HepG2 (cell line): Measurements from ENCODE around the gene FAM124B. TPM values are rescaled to one million over a fixed set of nuclear protein-coding genes. Genes with fewer than 3 reads are reported as not detected.
"Not testable (repeated sequence)": the region's sequence is repeated elsewhere in the genome, so short reads cannot be mapped to it uniquely, and the experiment has no call there.

Experiments
- ATAC-seq: fragments of 200-7000 bp; cut with Tn5 transposase; 3 replicates; pipeline ENCODE4 v1.9.1; 2020; ENCODE audit warnings: mild to moderate bottlenecking, moderate library complexity
- BruUV-seq: library from RNA; stranded (reverse); fragments of 400-500 nt; replicated peaks from 2 replicates; lab custom pipeline; 2021; lab: Mats Ljungman, UMichigan
- CTCF ChIA-PET: fragments of 300-600 bp; formaldehyde crosslinking; extraction: SDS; loops from one replicate; lab custom pipeline; 2021; ENCODE audit warnings: low total read pairs, inconsistent platforms, low intra/inter-chr PET ratio; lab: Yijun Ruan, JAX
- POLR2A ChIA-PET: fragments of 350-600 bp; sonication (Branson Sonifier 250); formaldehyde crosslinking; loops from one replicate; lab custom pipeline; 2020; ENCODE audit warnings: antibody characterized with exemption, inconsistent platforms; lab: Yijun Ruan, JAX
- DNase-seq: peaks from one replicate; pipeline ENCODE4 v3.0.0-alpha.2; 2015; ENCODE audit warnings: low spot score
- FAIRE-seq: peaks from 3 replicates; lab custom pipeline; 2011; peaks lifted over from hg19 to GRCh38; lab: Jason Lieb, UNC
- H2AFZ ChIP-seq: one replicate; pipeline ENCODE4 v1.6.1; 2011; ENCODE audit warnings: low read length, inconsistent platforms
- H3K27ac ChIP-seq: fragments of 300-600 bp; 3 replicates; pipeline ENCODE4 v1.8.0; 2011; ENCODE audit warnings: mixed run types, mild to moderate bottlenecking, mixed read lengths, low read length, inconsistent platforms; ENCODE audit not compliant: insufficient read depth; ENCODE audit errors: extremely low read length
- H3K27me3 ChIP-seq, 2 experiments: fragments of 200-600 bp in 1 of 2; 2 replicates in 1 of 2; 3 replicates in 1 of 2; pipeline versions ENCODE4 v1.6.0 to v1.8.0; 2011; ENCODE audit warnings: low read length in 2 of 2, mild to moderate bottlenecking in 2 of 2, moderate library complexity in 2 of 2, inconsistent platforms in 1 of 2; ENCODE audit not compliant: insufficient read depth in 2 of 2, control insufficient read depth in 1 of 2
- H3K36me3 ChIP-seq, 2 experiments: fragments of 200-600 bp in 1 of 2; replicated peaks in 1 of 2; 2 replicates in 1 of 2; 3 replicates in 1 of 2; pipeline versions ENCODE4 v1.5.1 to v1.8.0; 2011; ENCODE audit warnings: low read length in 2 of 2, inconsistent platforms in 1 of 2; ENCODE audit not compliant: insufficient read depth in 2 of 2, control insufficient read depth in 1 of 2
- H3K4me1 ChIP-seq: 2 replicates; pipeline ENCODE4 v1.5.1; 2012; ENCODE audit warnings: low read length, inconsistent platforms; ENCODE audit not compliant: insufficient read depth
- H3K4me2 ChIP-seq: 2 replicates; pipeline ENCODE4 v1.6.0; 2011; ENCODE audit warnings: low read depth, low read length, inconsistent platforms
- H3K4me3 ChIP-seq, 3 experiments: fragments of 200-600 bp in 1 of 3; sonication (generic), shearing (Covaris generic) in 1 of 3; replicated peaks in 1 of 3; 2 replicates each; pipeline ENCODE4 v1.5.1; 2011 to 2016; ENCODE audit warnings: low read length in 3 of 3, inconsistent platforms in 2 of 3, low read depth in 2 of 3, mild to moderate bottlenecking in 2 of 3, control low read depth in 1 of 3, mixed read lengths in 1 of 3; ENCODE audit not compliant: insufficient read depth in 1 of 3
- H3K79me2 ChIP-seq: one replicate; pipeline ENCODE4 v1.6.1; 2011; ENCODE audit warnings: low read length, inconsistent platforms; ENCODE audit not compliant: insufficient read depth
- H3K9ac ChIP-seq: 2 replicates; pipeline ENCODE4 v1.6.0; 2011; ENCODE audit warnings: mild to moderate bottlenecking, low read depth, low read length, inconsistent platforms; ENCODE audit not compliant: insufficient read depth
- H3K9me3 ChIP-seq: 2 replicates; pipeline ENCODE4 v1.5.1; 2012; ENCODE audit warnings: mild to moderate bottlenecking, low read length
- H4K20me1 ChIP-seq: 2 replicates; pipeline ENCODE4 v1.6.0; 2011; ENCODE audit warnings: inconsistent platforms, mild to moderate bottlenecking, low read length, moderate library complexity; ENCODE audit not compliant: insufficient read depth
- ELF4 ChIP-seq: sonication (generic); formaldehyde crosslinking; IDR thresholded peaks from 2 replicates; pipeline ENCODE4 v1.5.0; 2020; ENCODE audit warnings: missing genetic modification reagents, mild to moderate bottlenecking, moderate library complexity, borderline replicate concordance
- IRF2 ChIP-seq: IDR thresholded peaks from 2 replicates; pipeline ENCODE4 v1.6.1; 2018; ENCODE audit warnings: missing genetic modification reagents, missing compliant biosample characterization
- NFIC ChIP-seq: IDR thresholded peaks from 2 replicates; pipeline ENCODE4 v1.6.1; 2012; ENCODE audit warnings: mild to moderate bottlenecking, low read length, inconsistent platforms
- PHF20 ChIP-seq: sonication (generic); formaldehyde crosslinking; IDR thresholded peaks from 2 replicates; pipeline ENCODE4 v1.5.0; 2020; ENCODE audit warnings: mild to moderate bottlenecking, missing genetic modification reagents
- PPARG ChIP-seq: conservative IDR thresholded peaks from 2 replicates; pipeline ENCODE4 v1.6.1; 2016; ENCODE audit warnings: missing biosample characterization, missing genetic modification reagents
- SMYD3 ChIP-seq: sonication (generic); formaldehyde crosslinking; IDR thresholded peaks from 2 replicates; pipeline ENCODE4 v1.8.1; 2023; ENCODE audit warnings: mild to moderate bottlenecking, missing genetic modification reagents
- ZNF335 ChIP-seq: sonication (generic); formaldehyde crosslinking; IDR thresholded peaks from 2 replicates; pipeline ENCODE4 v1.4.0; 2020; ENCODE audit warnings: missing genetic modification reagents
- ZNF414 ChIP-seq: sonication (generic); formaldehyde crosslinking; IDR thresholded peaks from 2 replicates; pipeline ENCODE4 v1.5.0; 2020; ENCODE audit warnings: missing genetic modification reagents
- ZNF501 ChIP-seq: sonication (generic); formaldehyde crosslinking; IDR thresholded peaks from 2 replicates; pipeline ENCODE4 v1.5.1; 2020; ENCODE audit warnings: mild to moderate bottlenecking, moderate library complexity, missing genetic modification reagents
- ZNF609 ChIP-seq: sonication (generic); formaldehyde crosslinking; IDR thresholded peaks from 2 replicates; pipeline ENCODE4 v1.4.0; 2020; ENCODE audit warnings: mild to moderate bottlenecking, missing genetic modification reagents, borderline replicate concordance
- ZNF703 ChIP-seq: sonication (generic); formaldehyde crosslinking; IDR thresholded peaks from 2 replicates; pipeline ENCODE4 v1.5.1; 2020; ENCODE audit warnings: missing genetic modification reagents, mild to moderate bottlenecking, moderate library complexity, borderline replicate concordance
- WGBS: methylation state at CpG from one replicate; pipeline ENCODE4 v1.1.6; 2017; ENCODE audit warnings: low lambda C conversion rate; 5-methylcytosine and 5-hydroxymethylcytosine counted together
- in situ Hi-C: cut with HindIII; loops from 2 replicates; pipeline ENCODE4 v1.10.0; 2017; ENCODE audit warnings: low pct_unique_long_range_greater_than_20kb; ENCODE audit not compliant: extremely low pct_ligation_motif_present
- intact Hi-C: fragments of 100-400 bp; cut with micrococcal nuclease; formaldehyde crosslinking; loops from one replicate; pipeline ENCODE4 v1.10.0; 2022; ENCODE audit not compliant: unreplicated experiment
- polyA plus RNA-seq, 8 experiments: library from polyadenylated mRNA; depleted of rRNA in 3 of 8; stranded (reverse) in 7 of 8; unstranded in 1 of 8; fragments of >200 nt; fragmentation: Illumina TruSeq in 4 of 8; extraction: Trizol in 4 of 8; gene quantifications; 2 replicates each; pipeline versions ENCODE4 v1.2.1 to v1.2.3, GENCODE V29; 2011 to 2016; ENCODE audit warnings: low read depth in 4 of 8, missing spikeins in 1 of 8, mixed read lengths in 1 of 8; ENCODE audit not compliant: insufficient read depth in 1 of 8
- total RNA-seq, 5 experiments: library from RNA; depleted of rRNA; stranded (reverse); fragments of >200 nt; fragmentation: Illumina TruSeq; extraction: Trizol; gene quantifications; 2 replicates each; pipeline ENCODE4 v1.2.3, GENCODE V29; 2016; ENCODE audit warnings: low read depth in 1 of 5

FAM124B gene
- total and polyA plus RNA-seq, 2 of the 13 experiments (the other 11 are each of a cell fraction or from before 2014, with no cell fraction given): not detected

- TF ChIP-seq ZNF609 (CRISPR knock-in tag) (no peak), ZNF703 (no peak), IRF2 (CRISPR knock-in tag) (no peak), NFIC (no peak), ZNF414 (CRISPR knock-in tag) (no peak)
These were observed 1.6 kb downstream of the FAM124B start (continued) for GRCh38 chr2:224400174-224400810.

GRCh38 chr2:224398289-224398688, 3.6 kb downstream of the FAM124B start:
- WGBS: 3% methylated on average over 3 of the region's 3 CpGs
- CTCF ChIA-PET: no interaction called here

GRCh38 chr2:224397100-224397499, 4.8 kb downstream of the FAM124B start:
- CTCF ChIA-PET, H3K27ac ChIP-seq, intact Hi-C loops, H3K36me3 ChIP-seq, H3K9ac ChIP-seq, BruUV-seq, POLR2A ChIA-PET, H3K4me2 ChIP-seq, in situ Hi-C loops, H3K79me2 ChIP-seq, H4K20me1 ChIP-seq, H2AFZ ChIP-seq, H3K4me3 ChIP-seq, H3K9me3 ChIP-seq, ATAC-seq, H3K4me1 ChIP-seq, FAIRE-seq, DNase-seq: not testable (repeated sequence)
- peaks cover 3 to 17% of the 10 kb centered on the region in 2 experiments; a peak in 4 of 5 replicates for H3K27me3 ChIP-seq
- WGBS: 23% methylated on average over 5 of the region's 5 CpGs

More at GRCh38 chr2:224398289-224398688, 3.6 kb downstream of the FAM124B start:
- H3K4me2 ChIP-seq: no peak overlapping the region
- H3K79me2 ChIP-seq: no peaks in the 10 kb centered on the region
- H3K9me3 ChIP-seq: no peaks in the 10 kb centered on the region
- no peak overlapping the region for H2AFZ ChIP-seq
- H3K27me3 ChIP-seq: peaks cover 3 to 17% of the 10 kb centered on the region in 2 experiments; a peak in 4 of 5 replicates
- BruUV-seq: no TSS peak
- in situ Hi-C loops (no loop called here), intact Hi-C loops (no loop called here)
- no peak overlapping the region for H3K9ac ChIP-seq
- no peak for TF ChIP-seq ZNF501 (CRISPR knock-in tag)
- no peak for TF ChIP-seq ZNF335 (CRISPR knock-in tag)
- TF ChIP-seq ELF4: no peak
- no peak for TF ChIP-seq SMYD3 (CRISPR knock-in tag)
- no peak for TF ChIP-seq PHF20 (CRISPR knock-in tag)
- no peak for TF ChIP-seq PPARG (CRISPR knock-in tag)
- no peak overlapping the region for H3K4me3 ChIP-seq
- H3K4me1 ChIP-seq: no peaks in the 10 kb centered on the region
- POLR2A ChIA-PET: no interaction called here
- no peak overlapping the region for H3K27ac ChIP-seq
- no peak for ATAC-seq
- H4K20me1 ChIP-seq: no peaks in the 10 kb centered on the region
- no peak for FAIRE-seq
- no peaks in the 10 kb centered on the region for H3K36me3 ChIP-seq
- no peak for DNase-seq
